Thymus (tissue), 11 donors: ENCODE measurements around the gene ARHGAP10. TPM values are rescaled to one million over a fixed set of nuclear protein-coding genes. Genes with fewer than 3 reads are reported as not detected.

Experiments
- DNase-seq, 9 donors: peaks; one replicate each; pipeline ENCODE4 v3.0.0-alpha.2; 2013; ENCODE audit warnings: low spot score in 9 of 9, low read depth in 6 of 9, missing footprints in 1 of 9
- H3K27ac ChIP-seq, 2 donors: one replicate each; pipeline ENCODE4 v1.5.1; 2013; ENCODE audit warnings: control low read depth in 1 of 2, low read depth in 1 of 2, low read length in 1 of 2, mild to moderate bottlenecking in 1 of 2, moderate library complexity in 1 of 2
- H3K27me3 ChIP-seq, 2 donors: one replicate each; pipeline ENCODE4 v1.5.1; 2013; ENCODE audit warnings: low read length in 1 of 2; ENCODE audit not compliant: control insufficient read depth in 2 of 2, insufficient read depth in 1 of 2
- H3K36me3 ChIP-seq, 2 donors: one replicate each; pipeline ENCODE4 v1.5.1; 2013; ENCODE audit warnings: low read length in 1 of 2, mild to moderate bottlenecking in 1 of 2, moderate library complexity in 1 of 2; ENCODE audit not compliant: control insufficient read depth in 2 of 2, insufficient read depth in 2 of 2
- H3K4me1 ChIP-seq, 2 donors: one replicate each; pipeline ENCODE4 v1.5.1; 2013; ENCODE audit warnings: low read length in 2 of 2; ENCODE audit not compliant: control insufficient read depth in 2 of 2, insufficient read depth in 2 of 2
- H3K4me3 ChIP-seq, 2 donors: one replicate each; pipeline ENCODE4 v1.5.1; 2013; ENCODE audit warnings: low read length in 2 of 2, control low read depth in 1 of 2, mild to moderate bottlenecking in 1 of 2
- H3K9me3 ChIP-seq, 2 donors: one replicate each; pipeline ENCODE4 v1.5.1; 2013; ENCODE audit warnings: low read length in 1 of 2, mild to moderate bottlenecking in 1 of 2; ENCODE audit not compliant: control insufficient read depth in 2 of 2, insufficient read depth in 1 of 2
- WGBS: extraction: QIAGEN DNeasy Blood & Tissue Kit; methylation state at CpG from one replicate; pipeline ENCODE4 v1.1.7; 2013; 5-methylcytosine and 5-hydroxymethylcytosine counted together
- polyA plus RNA-seq: library from polyadenylated mRNA; stranded (reverse); fragments of 200-250 nt; gene quantifications from one replicate; pipeline ENCODE4 v1.2.3, GENCODE V29; 2013
- total RNA-seq: library from RNA; stranded (reverse); fragments of 120-200 nt; gene quantifications from one replicate; pipeline ENCODE4 v1.2.4, GENCODE V29; 2013
- donor health status: healthy.

Gene ARHGAP10
- total and polyA plus RNA-seq, 2 donors = 11.8 to 13.4 TPM

DNA sequence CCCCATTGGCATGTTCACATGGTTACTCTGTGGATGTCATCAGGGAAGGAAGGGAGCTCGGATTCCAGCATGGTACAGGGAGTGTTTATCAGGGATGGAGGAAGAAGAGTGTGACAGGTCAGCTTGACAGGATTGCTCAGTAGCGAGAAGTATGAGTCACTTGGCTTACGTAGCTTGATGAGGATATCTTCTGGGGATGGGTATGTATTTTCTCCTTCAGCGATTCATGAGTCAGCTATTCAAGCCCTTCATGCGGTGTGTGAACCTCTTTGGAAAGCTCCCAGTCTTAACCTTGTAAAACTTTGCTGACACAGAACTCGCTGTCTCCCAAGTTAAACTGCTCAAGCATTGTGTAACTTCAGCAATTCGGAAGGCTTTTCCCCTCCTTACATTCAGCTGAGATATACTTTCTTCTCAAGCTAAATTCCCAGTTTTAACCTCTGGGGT lies 275.4 kb downstream of the ARHGAP10 start:
- no peak for DNase-seq
- no peaks in the 10 kb centered on the region for H3K27me3 ChIP-seq
- no peak overlapping the region for H3K4me3 ChIP-seq
- H3K27ac ChIP-seq = no peak overlapping the region
- peaks cover 0 to 5% of the 10 kb centered on the region in 2 donors for H3K4me1 ChIP-seq
- H3K9me3 ChIP-seq = no peaks in the 10 kb centered on the region
- WGBS = 92% methylated on average over 7 of the region's 7 CpGs
- H3K36me3 ChIP-seq = no peaks in the 10 kb centered on the region

DNA sequence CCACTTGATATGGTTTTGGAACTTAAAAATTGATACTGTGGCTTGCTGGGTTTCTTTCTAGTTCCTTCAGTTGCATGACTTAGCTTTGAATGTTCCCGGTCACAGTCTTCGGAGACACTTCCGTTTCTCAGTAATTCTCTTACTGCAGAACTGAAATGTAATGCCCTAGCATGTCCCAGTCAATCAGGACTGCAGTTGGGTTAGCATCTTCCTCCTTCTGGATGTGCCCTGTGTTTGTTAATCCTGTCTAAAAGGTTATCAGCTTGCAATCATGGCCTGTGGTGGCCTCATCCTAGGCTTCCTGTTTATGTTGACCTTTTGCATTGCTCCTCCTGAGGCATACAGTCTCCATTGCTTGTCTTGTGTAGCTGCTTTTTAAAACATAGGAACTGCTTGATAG lies 275.9 kb downstream of the ARHGAP10 start:
- H3K27me3 ChIP-seq = no peaks in the 10 kb centered on the region
- H3K27ac ChIP-seq = no peak overlapping the region
- 70% methylated on average over 3 of the region's 3 CpGs for WGBS
- DNase-seq = no peak
- H3K4me1 ChIP-seq = peaks cover 0 to 5% of the 10 kb centered on the region in 2 donors
- H3K9me3 ChIP-seq = no peaks in the 10 kb centered on the region
- no peak overlapping the region for H3K4me3 ChIP-seq
- no peaks in the 10 kb centered on the region for H3K36me3 ChIP-seq

DNA sequence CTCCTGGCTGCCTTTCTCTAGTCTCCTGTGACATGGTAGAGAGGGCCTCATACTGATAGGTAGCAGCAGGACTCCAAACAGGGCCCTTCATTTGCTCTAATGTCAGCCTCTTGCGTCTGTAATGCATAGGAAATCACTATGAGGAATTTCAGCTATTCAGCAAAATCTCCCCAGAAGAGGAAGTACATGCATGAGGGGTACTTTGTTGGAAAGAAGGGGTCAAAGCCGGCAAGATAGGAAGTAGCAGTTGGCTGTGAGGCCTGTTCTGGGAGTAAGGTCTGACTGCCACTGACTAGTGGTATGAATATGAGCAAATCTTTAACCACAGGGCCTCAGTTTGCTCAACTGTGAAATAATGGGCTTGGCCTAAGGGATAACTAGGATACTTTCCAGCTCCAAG lies 283.2 kb downstream of the ARHGAP10 start:
- H3K27me3 ChIP-seq = no peaks in the 10 kb centered on the region
- H3K9me3 ChIP-seq = no peaks in the 10 kb centered on the region
- WGBS = 39% methylated on average over 2 of the region's 2 CpGs
- no peak for DNase-seq
- no peaks in the 10 kb centered on the region for H3K4me1 ChIP-seq
- no peak overlapping the region for H3K27ac ChIP-seq
- no peak overlapping the region for H3K4me3 ChIP-seq
- H3K36me3 ChIP-seq = no peaks in the 10 kb centered on the region

DNA sequence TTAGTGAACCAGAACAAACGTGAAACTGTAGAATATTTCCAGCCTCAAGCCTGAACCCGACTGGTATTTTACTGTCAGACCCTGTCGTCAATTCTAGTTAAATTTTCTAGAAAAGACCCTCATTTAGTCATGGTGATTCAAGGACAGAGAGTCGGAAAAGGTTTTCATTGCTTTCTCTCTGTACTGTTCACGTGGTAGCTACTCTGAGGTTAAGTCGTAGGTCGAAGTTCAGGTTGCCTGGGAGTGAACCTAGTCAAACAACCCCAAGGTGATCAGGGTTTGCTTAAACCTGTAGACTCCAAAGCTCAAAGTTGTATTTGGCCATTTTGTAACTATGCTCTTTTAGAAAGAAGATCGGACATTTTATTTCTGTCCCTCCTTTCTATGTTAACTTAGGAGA lies 283.6 kb downstream of the ARHGAP10 start:
- no peaks in the 10 kb centered on the region for H3K27me3 ChIP-seq
- H3K9me3 ChIP-seq = no peaks in the 10 kb centered on the region
- H3K27ac ChIP-seq = no peak overlapping the region
- DNase-seq = no peak
- no peak overlapping the region for H3K4me3 ChIP-seq
- 97% methylated on average over 8 of the region's 8 CpGs for WGBS
- H3K4me1 ChIP-seq = no peaks in the 10 kb centered on the region
- no peaks in the 10 kb centered on the region for H3K36me3 ChIP-seq

DNA sequence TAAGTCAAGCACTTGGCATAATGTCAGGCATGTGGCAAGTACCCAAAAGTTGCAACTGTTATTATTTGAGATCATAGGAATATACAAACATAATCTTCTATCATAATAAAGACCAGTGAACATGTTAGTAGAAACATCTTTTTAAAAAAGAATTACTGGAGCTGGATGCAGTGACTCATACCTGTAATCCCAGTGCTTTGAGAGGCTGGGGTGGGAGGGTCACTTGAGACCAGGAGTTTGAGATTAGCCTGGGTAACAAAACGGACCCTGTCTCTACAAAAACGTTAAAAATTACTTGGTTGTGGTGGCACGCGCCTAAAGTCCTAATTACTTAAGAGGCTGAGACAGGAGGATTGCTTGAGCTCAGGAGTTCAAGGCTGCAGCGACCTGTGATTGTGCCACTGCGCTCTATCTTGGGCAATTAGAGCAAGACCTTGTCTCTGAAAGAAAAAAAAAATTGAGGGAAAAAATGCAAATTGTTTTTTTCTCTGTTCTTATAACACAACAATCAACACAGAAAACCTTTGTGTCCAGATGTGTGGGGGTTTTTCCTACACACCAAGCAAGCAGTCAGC lies 284.3 kb downstream of the ARHGAP10 start:
- H3K4me3 ChIP-seq = no peak overlapping the region
- H3K27me3 ChIP-seq = no peaks in the 10 kb centered on the region
- H3K9me3 ChIP-seq = no peaks in the 10 kb centered on the region
- DNase-seq = no peak
- 97% methylated on average over 6 of the region's 6 CpGs for WGBS
- H3K4me1 ChIP-seq = no peaks in the 10 kb centered on the region
- no peak overlapping the region for H3K27ac ChIP-seq
- no peaks in the 10 kb centered on the region for H3K36me3 ChIP-seq

DNA sequence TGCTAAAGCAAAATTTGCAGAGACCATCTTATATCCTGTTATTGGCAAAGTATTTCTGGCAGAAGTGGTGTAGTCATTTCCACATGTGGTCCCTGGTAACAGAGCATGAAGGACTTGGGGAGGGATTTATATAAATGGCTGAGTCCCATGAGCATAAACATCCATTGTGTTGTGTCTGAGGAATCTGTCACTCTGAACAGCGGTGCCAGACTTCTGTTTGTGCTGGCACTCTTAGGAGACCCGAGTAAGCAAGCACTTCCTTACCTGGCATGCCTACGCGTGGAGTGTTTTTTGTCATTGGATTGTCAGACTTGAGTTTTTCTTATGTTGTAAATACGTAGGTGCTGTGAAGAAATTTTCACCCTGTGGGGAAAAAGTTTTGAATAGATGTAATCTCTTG lies 285.9 kb downstream of the ARHGAP10 start:
- WGBS = 95% methylated on average over 5 of the region's 5 CpGs
- H3K36me3 ChIP-seq = no peaks in the 10 kb centered on the region
- DNase-seq = no peak
- H3K27ac ChIP-seq = no peak overlapping the region
- no peak overlapping the region for H3K4me3 ChIP-seq
- H3K4me1 ChIP-seq = no peaks in the 10 kb centered on the region
- no peaks in the 10 kb centered on the region for H3K27me3 ChIP-seq
- H3K9me3 ChIP-seq = no peaks in the 10 kb centered on the region

DNA sequence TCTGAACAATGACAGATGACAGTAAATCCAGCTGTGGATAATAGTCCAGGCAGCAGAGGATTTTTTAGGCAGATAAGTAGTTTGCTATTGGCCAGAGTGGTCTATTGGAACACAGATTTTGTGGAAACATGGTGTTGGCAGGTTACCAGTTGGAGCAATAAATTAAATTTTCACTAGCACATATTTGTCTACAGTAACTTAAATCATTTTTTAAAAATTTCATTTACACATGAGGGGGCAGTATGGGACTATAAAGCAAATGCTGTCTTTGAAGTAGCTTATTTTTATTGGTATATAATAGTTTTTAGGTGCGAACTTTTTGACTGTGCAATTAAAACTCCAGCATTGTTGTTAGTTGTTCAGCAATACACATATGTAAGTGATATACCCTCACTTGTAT lies 289.8 kb downstream of the ARHGAP10 start:
- Histone ChIP-seq H3K4me1 (no peaks in the 10 kb centered on the region), H3K9me3 (no peaks in the 10 kb centered on the region), H3K4me3 (no peak overlapping the region), H3K27ac (no peak overlapping the region), H3K36me3 (no peaks in the 10 kb centered on the region), H3K27me3 (no peaks in the 10 kb centered on the region)
- DNase-seq = no peak
- 100% methylated on average over 1 of the region's 1 CpG for WGBS

DNA sequence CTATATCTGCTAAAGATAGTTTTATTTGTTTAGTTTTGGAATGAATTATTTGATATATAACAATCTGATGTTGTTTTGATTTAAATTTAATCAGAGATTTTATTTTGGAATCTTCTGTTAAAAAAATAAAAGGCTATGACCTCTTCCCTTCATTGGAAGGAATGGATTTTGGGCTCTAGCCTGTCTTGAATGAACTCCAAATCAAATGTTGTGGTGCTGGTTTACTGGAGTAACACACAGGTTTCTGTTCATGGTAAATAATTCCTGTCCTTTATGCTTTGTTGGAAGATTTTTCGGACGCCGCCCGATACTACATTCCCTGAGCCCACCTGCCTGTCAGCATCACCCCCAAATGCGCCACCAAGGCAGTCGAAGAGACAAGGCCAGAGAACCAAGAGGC lies 291.1 kb downstream of the ARHGAP10 start:
- H3K27ac ChIP-seq = no peak overlapping the region
- no peaks in the 10 kb centered on the region for H3K9me3 ChIP-seq
- H3K4me1 ChIP-seq = no peaks in the 10 kb centered on the region

DNA sequence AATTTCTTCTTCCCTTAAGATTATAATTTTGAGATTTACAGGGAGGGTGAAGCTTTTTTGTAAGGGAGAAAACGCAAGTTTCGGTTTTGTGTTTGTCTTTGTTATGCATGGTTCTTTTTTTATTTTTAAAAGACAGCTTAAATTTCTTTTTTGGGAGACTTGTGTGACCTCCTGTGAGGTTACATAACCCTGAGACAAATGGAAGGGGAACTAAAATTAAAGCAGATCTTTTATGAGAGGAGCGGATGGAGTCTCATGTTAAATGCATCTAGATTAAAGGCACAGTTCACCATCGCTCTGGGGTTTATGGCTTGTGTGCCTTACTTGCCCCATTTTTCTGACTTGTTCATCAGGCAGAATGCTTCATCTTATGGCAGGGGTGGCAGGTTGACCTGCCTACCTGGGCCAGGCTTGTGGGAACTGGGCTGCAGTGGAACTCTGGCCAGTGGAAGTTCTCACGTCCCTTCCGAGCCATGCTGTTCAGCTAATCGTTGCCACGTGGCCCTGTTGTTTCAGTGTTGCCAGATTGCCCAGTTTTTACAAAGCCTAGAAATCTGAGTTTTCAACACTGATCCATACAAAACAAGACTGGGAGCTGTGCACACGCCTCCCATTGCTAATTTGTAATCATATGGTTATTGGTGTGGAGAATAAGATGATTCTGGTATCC lies 291.8 kb downstream of the ARHGAP10 start:
- Histone ChIP-seq H3K4me1 (no peaks in the 10 kb centered on the region), H3K9me3 (no peaks in the 10 kb centered on the region), H3K27me3 (no peaks in the 10 kb centered on the region), H3K4me3 (no peak overlapping the region), H3K36me3 (no peaks in the 10 kb centered on the region), H3K27ac (no peak overlapping the region)
- DNase-seq = no peak
- WGBS = 96% methylated on average over 9 of the region's 9 CpGs

More for the DNA sequence above, 291.1 kb downstream of the ARHGAP10 start:
- Histone ChIP-seq H3K27me3 (no peaks in the 10 kb centered on the region), H3K36me3 (no peaks in the 10 kb centered on the region), H3K4me3 (no peak overlapping the region)
- DNase-seq = no peak
- 96% methylated on average over 6 of the region's 6 CpGs for WGBS
